ENCODE measurements around the gene ERCC8. TPM values are rescaled to one million over a fixed set of nuclear protein-coding genes. Genes with fewer than 3 reads are reported as not detected.

ERCC8 gene
- total and polyA plus RNA-seq, 2 of the 13 experiments (the other 11 are each of a cell fraction or from before 2014, with no cell fraction given): 24.4 to 35.2 TPM

DNA sequence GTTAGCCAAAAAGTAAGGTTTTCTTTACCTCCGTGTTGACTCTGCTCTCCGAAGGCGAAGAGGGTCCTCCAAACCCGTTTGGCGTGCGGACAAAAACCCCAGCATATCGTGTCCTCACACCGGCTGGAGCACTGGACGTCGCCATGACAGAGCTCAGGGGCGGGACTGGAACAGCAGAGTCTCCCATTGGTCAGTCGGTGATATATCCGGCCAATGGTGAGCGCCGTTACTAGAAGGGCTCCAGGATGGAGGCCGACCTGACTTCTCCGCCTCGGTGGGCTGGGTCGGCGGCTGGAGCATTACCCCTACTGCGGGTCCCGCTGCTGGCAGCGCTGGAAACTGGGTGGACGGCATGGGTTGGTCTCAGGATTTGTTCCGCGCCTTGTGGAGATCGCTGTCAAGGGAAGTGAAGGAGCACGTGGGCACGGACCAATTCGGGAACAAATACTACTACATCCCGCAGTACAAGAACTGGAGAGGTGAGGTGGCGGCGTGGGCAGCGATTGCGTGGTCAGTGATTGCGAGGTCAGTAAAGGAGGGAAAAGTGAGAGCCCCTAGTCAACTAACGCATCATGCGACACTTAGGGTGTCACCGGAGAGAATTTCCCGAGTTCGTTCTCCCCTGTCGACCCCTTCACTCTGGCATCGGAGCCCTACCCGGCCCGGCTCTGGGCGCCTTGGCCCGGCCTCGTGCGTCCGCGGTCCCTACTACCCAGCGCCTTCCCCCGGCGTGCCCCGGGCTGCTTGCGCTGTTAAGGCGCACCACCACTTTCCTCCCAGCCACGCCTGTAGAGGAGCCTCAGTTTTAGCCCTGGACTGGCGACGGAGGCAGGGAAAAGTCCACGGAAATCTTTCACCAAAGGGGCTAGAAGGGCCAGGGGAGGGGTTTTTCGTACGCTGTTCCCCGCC is at the start of gene ERCC8, which contains the start of gene NDUFAF2 (continued):
- TF ChIP-seq, protein P1, sequence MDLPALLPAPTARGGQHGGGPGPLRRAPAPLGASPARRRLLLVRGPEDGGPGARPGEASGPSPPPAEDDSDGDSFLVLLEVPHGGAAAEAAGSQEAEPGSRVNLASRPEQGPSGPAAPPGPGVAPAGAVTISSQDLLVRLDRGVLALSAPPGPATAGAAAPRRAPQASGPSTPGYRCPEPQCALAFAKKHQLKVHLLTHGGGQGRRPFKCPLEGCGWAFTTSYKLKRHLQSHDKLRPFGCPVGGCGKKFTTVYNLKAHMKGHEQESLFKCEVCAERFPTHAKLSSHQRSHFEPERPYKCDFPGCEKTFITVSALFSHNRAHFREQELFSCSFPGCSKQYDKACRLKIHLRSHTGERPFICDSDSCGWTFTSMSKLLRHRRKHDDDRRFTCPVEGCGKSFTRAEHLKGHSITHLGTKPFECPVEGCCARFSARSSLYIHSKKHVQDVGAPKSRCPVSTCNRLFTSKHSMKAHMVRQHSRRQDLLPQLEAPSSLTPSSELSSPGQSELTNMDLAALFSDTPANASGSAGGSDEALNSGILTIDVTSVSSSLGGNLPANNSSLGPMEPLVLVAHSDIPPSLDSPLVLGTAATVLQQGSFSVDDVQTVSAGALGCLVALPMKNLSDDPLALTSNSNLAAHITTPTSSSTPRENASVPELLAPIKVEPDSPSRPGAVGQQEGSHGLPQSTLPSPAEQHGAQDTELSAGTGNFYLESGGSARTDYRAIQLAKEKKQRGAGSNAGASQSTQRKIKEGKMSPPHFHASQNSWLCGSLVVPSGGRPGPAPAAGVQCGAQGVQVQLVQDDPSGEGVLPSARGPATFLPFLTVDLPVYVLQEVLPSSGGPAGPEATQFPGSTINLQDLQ (CRISPR knock-in tag; IDR thresholded peaks at IDR 0.05): no peak
- TF ChIP-seq ZNF205 (CRISPR knock-in tag; IDR thresholded peaks at IDR 0.05) (no peak), ZNF24 (IDR thresholded peaks at IDR 0.05) (no peak), ZNF788 (CRISPR knock-in tag; IDR thresholded peaks at IDR 0.05; ENCODE audit: borderline replicate concordance) (no peak; the same call in 1 of the 2 replicates), TARDBP (CRISPR knock-in tag; IDR thresholded peaks at IDR 0.05) (peak; percentile 27; the same call in 1 of the 2 replicates), ZNF431 (CRISPR knock-in tag; IDR thresholded peaks at IDR 0.05; ENCODE audit: borderline replicate concordance, low read depth) (0 out of 2 replicates have a peak, but pooled peaks have one; percentile 45), ZNF530 (CRISPR knock-in tag; IDR thresholded peaks at IDR 0.05; ENCODE audit: low read depth) (no peak), ZBTB20 (CRISPR knock-in tag; IDR thresholded peaks at IDR 0.05; ENCODE audit: borderline replicate concordance, low read depth) (0 out of 2 replicates have a peak, but pooled peaks have one; percentile 24), ZNF883 (CRISPR knock-in tag; IDR thresholded peaks at IDR 0.05; ENCODE audit: not compliant biosample characterization) (peak; percentile 59), ELF1 (CRISPR knock-in tag; IDR thresholded peaks at IDR 0.05) (no peak; the same call in none of the 2 replicates)
- TF ChIP-seq, protein P2, sequence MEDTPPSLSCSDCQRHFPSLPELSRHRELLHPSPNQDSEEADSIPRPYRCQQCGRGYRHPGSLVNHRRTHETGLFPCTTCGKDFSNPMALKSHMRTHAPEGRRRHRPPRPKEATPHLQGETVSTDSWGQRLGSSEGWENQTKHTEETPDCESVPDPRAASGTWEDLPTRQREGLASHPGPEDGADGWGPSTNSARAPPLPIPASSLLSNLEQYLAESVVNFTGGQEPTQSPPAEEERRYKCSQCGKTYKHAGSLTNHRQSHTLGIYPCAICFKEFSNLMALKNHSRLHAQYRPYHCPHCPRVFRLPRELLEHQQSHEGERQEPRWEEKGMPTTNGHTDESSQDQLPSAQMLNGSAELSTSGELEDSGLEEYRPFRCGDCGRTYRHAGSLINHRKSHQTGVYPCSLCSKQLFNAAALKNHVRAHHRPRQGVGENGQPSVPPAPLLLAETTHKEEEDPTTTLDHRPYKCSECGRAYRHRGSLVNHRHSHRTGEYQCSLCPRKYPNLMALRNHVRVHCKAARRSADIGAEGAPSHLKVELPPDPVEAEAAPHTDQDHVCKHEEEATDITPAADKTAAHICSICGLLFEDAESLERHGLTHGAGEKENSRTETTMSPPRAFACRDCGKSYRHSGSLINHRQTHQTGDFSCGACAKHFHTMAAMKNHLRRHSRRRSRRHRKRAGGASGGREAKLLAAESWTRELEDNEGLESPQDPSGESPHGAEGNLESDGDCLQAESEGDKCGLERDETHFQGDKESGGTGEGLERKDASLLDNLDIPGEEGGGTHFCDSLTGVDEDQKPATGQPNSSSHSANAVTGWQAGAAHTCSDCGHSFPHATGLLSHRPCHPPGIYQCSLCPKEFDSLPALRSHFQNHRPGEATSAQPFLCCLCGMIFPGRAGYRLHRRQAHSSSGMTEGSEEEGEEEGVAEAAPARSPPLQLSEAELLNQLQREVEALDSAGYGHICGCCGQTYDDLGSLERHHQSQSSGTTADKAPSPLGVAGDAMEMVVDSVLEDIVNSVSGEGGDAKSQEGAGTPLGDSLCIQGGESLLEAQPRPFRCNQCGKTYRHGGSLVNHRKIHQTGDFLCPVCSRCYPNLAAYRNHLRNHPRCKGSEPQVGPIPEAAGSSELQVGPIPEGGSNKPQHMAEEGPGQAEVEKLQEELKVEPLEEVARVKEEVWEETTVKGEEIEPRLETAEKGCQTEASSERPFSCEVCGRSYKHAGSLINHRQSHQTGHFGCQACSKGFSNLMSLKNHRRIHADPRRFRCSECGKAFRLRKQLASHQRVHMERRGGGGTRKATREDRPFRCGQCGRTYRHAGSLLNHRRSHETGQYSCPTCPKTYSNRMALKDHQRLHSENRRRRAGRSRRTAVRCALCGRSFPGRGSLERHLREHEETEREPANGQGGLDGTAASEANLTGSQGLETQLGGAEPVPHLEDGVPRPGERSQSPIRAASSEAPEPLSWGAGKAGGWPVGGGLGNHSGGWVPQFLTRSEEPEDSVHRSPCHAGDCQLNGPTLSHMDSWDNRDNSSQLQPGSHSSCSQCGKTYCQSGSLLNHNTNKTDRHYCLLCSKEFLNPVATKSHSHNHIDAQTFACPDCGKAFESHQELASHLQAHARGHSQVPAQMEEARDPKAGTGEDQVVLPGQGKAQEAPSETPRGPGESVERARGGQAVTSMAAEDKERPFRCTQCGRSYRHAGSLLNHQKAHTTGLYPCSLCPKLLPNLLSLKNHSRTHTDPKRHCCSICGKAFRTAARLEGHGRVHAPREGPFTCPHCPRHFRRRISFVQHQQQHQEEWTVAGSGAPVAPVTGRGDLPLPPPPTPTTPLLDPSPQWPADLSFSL (CRISPR knock-in tag; IDR thresholded peaks at IDR 0.05): no peak
- TF ChIP-seq, protein P3, sequence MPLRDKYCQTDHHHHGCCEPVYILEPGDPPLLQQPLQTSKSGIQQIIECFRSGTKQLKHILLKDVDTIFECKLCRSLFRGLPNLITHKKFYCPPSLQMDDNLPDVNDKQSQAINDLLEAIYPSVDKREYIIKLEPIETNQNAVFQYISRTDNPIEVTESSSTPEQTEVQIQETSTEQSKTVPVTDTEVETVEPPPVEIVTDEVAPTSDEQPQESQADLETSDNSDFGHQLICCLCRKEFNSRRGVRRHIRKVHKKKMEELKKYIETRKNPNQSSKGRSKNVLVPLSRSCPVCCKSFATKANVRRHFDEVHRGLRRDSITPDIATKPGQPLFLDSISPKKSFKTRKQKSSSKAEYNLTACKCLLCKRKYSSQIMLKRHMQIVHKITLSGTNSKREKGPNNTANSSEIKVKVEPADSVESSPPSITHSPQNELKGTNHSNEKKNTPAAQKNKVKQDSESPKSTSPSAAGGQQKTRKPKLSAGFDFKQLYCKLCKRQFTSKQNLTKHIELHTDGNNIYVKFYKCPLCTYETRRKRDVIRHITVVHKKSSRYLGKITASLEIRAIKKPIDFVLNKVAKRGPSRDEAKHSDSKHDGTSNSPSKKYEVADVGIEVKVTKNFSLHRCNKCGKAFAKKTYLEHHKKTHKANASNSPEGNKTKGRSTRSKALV (CRISPR knock-in tag; IDR thresholded peaks at IDR 0.05): peak; percentile 77
- TF ChIP-seq, protein P4, sequence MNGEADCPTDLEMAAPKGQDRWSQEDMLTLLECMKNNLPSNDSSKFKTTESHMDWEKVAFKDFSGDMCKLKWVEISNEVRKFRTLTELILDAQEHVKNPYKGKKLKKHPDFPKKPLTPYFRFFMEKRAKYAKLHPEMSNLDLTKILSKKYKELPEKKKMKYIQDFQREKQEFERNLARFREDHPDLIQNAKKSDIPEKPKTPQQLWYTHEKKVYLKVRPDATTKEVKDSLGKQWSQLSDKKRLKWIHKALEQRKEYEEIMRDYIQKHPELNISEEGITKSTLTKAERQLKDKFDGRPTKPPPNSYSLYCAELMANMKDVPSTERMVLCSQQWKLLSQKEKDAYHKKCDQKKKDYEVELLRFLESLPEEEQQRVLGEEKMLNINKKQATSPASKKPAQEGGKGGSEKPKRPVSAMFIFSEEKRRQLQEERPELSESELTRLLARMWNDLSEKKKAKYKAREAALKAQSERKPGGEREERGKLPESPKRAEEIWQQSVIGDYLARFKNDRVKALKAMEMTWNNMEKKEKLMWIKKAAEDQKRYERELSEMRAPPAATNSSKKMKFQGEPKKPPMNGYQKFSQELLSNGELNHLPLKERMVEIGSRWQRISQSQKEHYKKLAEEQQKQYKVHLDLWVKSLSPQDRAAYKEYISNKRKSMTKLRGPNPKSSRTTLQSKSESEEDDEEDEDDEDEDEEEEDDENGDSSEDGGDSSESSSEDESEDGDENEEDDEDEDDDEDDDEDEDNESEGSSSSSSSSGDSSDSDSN (CRISPR knock-in tag; IDR thresholded peaks at IDR 0.05): peak; percentile 89
